Neural cell (in vitro differentiated cells): ENCODE measurements around the gene CBFA2T2.

Experiments used
- CTCF ChIP-seq: fragments of 450-650 bp; IDR thresholded peaks from 2 replicates; pipeline ENCODE4 v1.5.1; 2014; ENCODE audit warnings: antibody characterized with exemption, mild to moderate bottlenecking, moderate library complexity; ENCODE audit not compliant: poor library complexity, severe bottlenecking
- EP300 ChIP-seq: fragments of 450-650 bp; conservative IDR thresholded peaks from 2 replicates; pipeline ENCODE4 v1.6.1; 2014; ENCODE audit warnings: antibody characterized with exemption, mild to moderate bottlenecking, moderate library complexity; ENCODE audit not compliant: poor library complexity, severe bottlenecking
- EZH2 ChIP-seq: fragments of 200-600, 300-800 bp; shearing (Covaris generic), sonication (generic); IDR thresholded peaks from 2 replicates; pipeline ENCODE4 v1.6.1; 2014; ENCODE audit warnings: antibody characterized with exemption, low read length, borderline replicate concordance, mild to moderate bottlenecking; ENCODE audit not compliant: insufficient read depth, poor library complexity, severe bottlenecking
- MXI1 ChIP-seq: fragments of 450-650 bp; conservative IDR thresholded peaks from 2 replicates; pipeline ENCODE4 v1.6.1; 2014; ENCODE audit warnings: antibody characterized with exemption, mild to moderate bottlenecking; ENCODE audit not compliant: poor library complexity, severe bottlenecking
- REST ChIP-seq: IDR thresholded peaks from 2 replicates; pipeline ENCODE4 v1.6.1; 2012; ENCODE audit warnings: borderline replicate concordance

- TF ChIP-seq REST (no peak), CTCF (no peak), EZH2 (no peak), EP300 (no peak), MXI1 (no peak)
These were observed 93.2 kb downstream of the CBFA2T2 start for GRCh38 chr20:33583143-33583542.
